ACC112 (cell line): ENCODE data around the gene DAB2IP.

ENCODE experiments used
- H2AFZ ChIP-seq: fragments of 200-600 bp; sonication (generic); one replicate; pipeline ENCODE4 v1.6.0; 2017; ENCODE audit warnings: antibody characterized with exemption, low read length; ENCODE audit not compliant: unreplicated experiment
- H3K27ac ChIP-seq: fragments of 200-600 bp; sonication (generic); 2 replicates; pipeline ENCODE4 v1.5.1; 2014; ENCODE audit warnings: low read depth, mild to moderate bottlenecking, antibody characterized with exemption, low read length, moderate library complexity
- H3K27me3 ChIP-seq: fragments of 200-600 bp; sonication (generic); 2 replicates; pipeline ENCODE4 v1.6.1; 2014; ENCODE audit warnings: mild to moderate bottlenecking, antibody characterized with exemption, low read length, moderate library complexity, mixed read lengths; ENCODE audit not compliant: insufficient read depth
- H3K36me3 ChIP-seq: fragments of 200-600 bp; sonication (generic); 2 replicates; pipeline ENCODE4 v1.6.1; 2016; ENCODE audit warnings: mild to moderate bottlenecking, antibody characterized with exemption, low read length, moderate library complexity, mixed read lengths; ENCODE audit not compliant: insufficient read depth
- H3K4me1 ChIP-seq: fragments of 200-600 bp; sonication (generic); one replicate; pipeline ENCODE4 v1.6.1; 2016; ENCODE audit warnings: low read length, mixed read lengths; ENCODE audit not compliant: insufficient read depth, unreplicated experiment, control insufficient read depth
- H3K4me3 ChIP-seq: fragments of 200-600 bp; sonication (generic); 2 replicates; pipeline ENCODE4 v1.5.1; 2014; ENCODE audit warnings: mild to moderate bottlenecking, low read depth, low read length
- H3K79me2 ChIP-seq: fragments of 200-600 bp; sonication (generic); one replicate; pipeline ENCODE4 v1.6.0; 2016; ENCODE audit warnings: low read length; ENCODE audit not compliant: control insufficient read depth, unreplicated experiment, insufficient read depth

Gene DAB2IP

GRCh38 chr9:121754655-121755436 lies 103.4 kb downstream of the DAB2IP start:
- Histone ChIP-seq H3K27me3 (no peaks in the 10 kb centered on the region), H3K4me1 (no peaks in the 10 kb centered on the region), H3K4me3 (no peak overlapping the region), H3K79me2 (peaks cover 2% of the 10 kb centered on the region), H3K36me3 (no peaks in the 10 kb centered on the region), H2AFZ (no peak overlapping the region), H3K27ac (no peak overlapping the region)

GRCh38 chr9:121755581-121755980 lies 104.1 kb downstream of the DAB2IP start:
- Histone ChIP-seq H3K27me3 (no peaks in the 10 kb centered on the region), H3K27ac (no peak overlapping the region)

GRCh38 chr9:121756474-121757280 lies 105.2 kb downstream of the DAB2IP start:
- H3K27ac ChIP-seq: no peak overlapping the region
- H3K27me3 ChIP-seq: no peaks in the 10 kb centered on the region
- H2AFZ ChIP-seq: no peak overlapping the region
- H3K79me2 ChIP-seq: no peaks in the 10 kb centered on the region
- no peaks in the 10 kb centered on the region for H3K4me1 ChIP-seq
- H3K4me3 ChIP-seq: no peak overlapping the region
- H3K36me3 ChIP-seq: no peaks in the 10 kb centered on the region

More at GRCh38 chr9:121755581-121755980, 104.1 kb downstream of the DAB2IP start:
- Histone ChIP-seq H2AFZ (no peak overlapping the region), H3K79me2 (no peaks in the 10 kb centered on the region), H3K36me3 (no peaks in the 10 kb centered on the region), H3K4me3 (no peak overlapping the region), H3K4me1 (no peaks in the 10 kb centered on the region)

- Histone ChIP-seq H3K79me2 (no peaks in the 10 kb centered on the region), H3K27ac (no peak overlapping the region), H3K4me1 (no peaks in the 10 kb centered on the region), H3K4me3 (no peak overlapping the region), H3K27me3 (no peaks in the 10 kb centered on the region), H2AFZ (no peak overlapping the region), H3K36me3 (no peaks in the 10 kb centered on the region)
Observed at GRCh38 chr9:121757281-121757585, 105.8 kb downstream of the DAB2IP start.

DNA sequence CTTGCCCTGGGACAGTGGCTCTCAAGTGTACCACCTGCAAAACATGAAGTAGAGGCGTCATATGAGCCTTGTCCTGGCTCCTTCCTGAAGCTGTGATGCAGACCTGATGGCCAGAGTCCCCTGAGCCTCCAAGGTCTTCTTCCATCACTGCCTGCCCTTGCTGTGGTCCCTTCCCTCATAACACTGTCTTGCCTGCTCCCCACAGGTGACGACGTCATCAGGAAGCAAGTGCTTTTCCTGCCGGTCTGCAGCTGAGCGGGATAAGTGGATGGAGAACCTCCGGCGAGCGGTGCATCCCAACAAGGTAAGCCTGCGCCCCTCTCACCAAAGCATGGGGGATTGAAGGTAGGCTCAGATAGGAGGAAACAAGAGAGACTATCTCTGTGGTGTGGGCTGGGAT lies 107.3 kb downstream of the DAB2IP start:
- no peak overlapping the region for H2AFZ ChIP-seq
- no peaks in the 10 kb centered on the region for H3K79me2 ChIP-seq
- H3K27ac ChIP-seq: no peak overlapping the region
- H3K4me1 ChIP-seq: no peaks in the 10 kb centered on the region
- H3K36me3 ChIP-seq: no peaks in the 10 kb centered on the region
- no peaks in the 10 kb centered on the region for H3K27me3 ChIP-seq
- no peak overlapping the region for H3K4me3 ChIP-seq

GRCh38 chr9:121759996-121760395 lies 108.6 kb downstream of the DAB2IP start:
- Histone ChIP-seq H3K4me1 (peaks cover 5% of the 10 kb centered on the region), H3K36me3 (no peaks in the 10 kb centered on the region), H2AFZ (no peak overlapping the region), H3K27me3 (no peaks in the 10 kb centered on the region), H3K27ac (no peak overlapping the region), H3K79me2 (no peaks in the 10 kb centered on the region), H3K4me3 (no peak overlapping the region)

GRCh38 chr9:121760571-121760970 lies 109.1 kb downstream of the DAB2IP start:
- Histone ChIP-seq H3K4me1 (peaks cover 11% of the 10 kb centered on the region), H3K4me3 (no peak overlapping the region), H2AFZ (no peak overlapping the region), H3K27ac (no peak overlapping the region), H3K27me3 (no peaks in the 10 kb centered on the region), H3K36me3 (no peaks in the 10 kb centered on the region), H3K79me2 (no peaks in the 10 kb centered on the region)

DNA sequence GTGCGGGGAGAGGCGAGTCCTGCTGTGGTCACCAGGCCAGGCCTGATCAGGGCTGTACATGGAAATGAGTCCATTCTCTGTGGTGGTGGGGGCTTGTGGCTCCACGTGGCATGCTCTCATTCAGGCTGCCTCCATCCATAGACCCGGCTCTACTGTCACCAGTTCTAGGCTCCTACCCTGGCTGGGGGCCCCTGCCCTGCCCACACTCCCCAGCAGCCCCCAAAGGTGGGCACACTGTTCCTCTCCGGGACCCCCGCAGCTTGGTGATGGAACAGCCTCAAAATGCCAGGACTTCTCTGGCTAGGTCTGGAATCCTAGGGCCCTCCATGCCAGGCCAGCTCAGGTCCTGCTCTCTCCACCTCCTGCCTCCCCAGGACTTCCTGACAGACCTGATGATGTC lies 111.7 kb downstream of the DAB2IP start:
- no peaks in the 10 kb centered on the region for H3K36me3 ChIP-seq

GRCh38 chr9:121763561-121764370 lies 112.3 kb downstream of the DAB2IP start:
- Histone ChIP-seq H2AFZ (no peak overlapping the region), H3K79me2 (no peaks in the 10 kb centered on the region), H3K27ac (no peak overlapping the region), H3K4me1 (peaks cover 13% of the 10 kb centered on the region), H3K27me3 (no peaks in the 10 kb centered on the region), H3K4me3 (no peak overlapping the region), H3K36me3 (no peaks in the 10 kb centered on the region)

More for the DNA sequence above, 111.7 kb downstream of the DAB2IP start:
- Histone ChIP-seq H3K4me3 (no peak overlapping the region), H3K4me1 (peaks cover 13% of the 10 kb centered on the region), H3K79me2 (no peaks in the 10 kb centered on the region), H2AFZ (no peak overlapping the region), H3K27ac (no peak overlapping the region), H3K27me3 (no peaks in the 10 kb centered on the region)

- H3K27ac ChIP-seq: no peak overlapping the region
- no peaks in the 10 kb centered on the region for H3K27me3 ChIP-seq
- no peak overlapping the region for H2AFZ ChIP-seq
- H3K4me3 ChIP-seq: no peak overlapping the region
- H3K4me1 ChIP-seq: peaks cover 13% of the 10 kb centered on the region
- H3K36me3 ChIP-seq: no peaks in the 10 kb centered on the region
- no peaks in the 10 kb centered on the region for H3K79me2 ChIP-seq
Observed at GRCh38 chr9:121764371-121764730, 112.9 kb downstream of the DAB2IP start.
